RCC 7860 (cell line): ENCODE data around the gene PACRG.

Experiments
- DNase-seq: peaks from one replicate; pipeline ENCODE4 v3.0.0-alpha.2; 2015; ENCODE audit warnings: low spot score
- FAIRE-seq: peaks from 2 replicates; lab custom pipeline; 2012; peaks lifted over from hg19 to GRCh38; lab: Jason Lieb, UNC

PACRG gene

GRCh38 chr6:162998777-162999176, 271.0 kb downstream of the PACRG start:
- DNase-seq: no peak
- FAIRE-seq: no peak

- FAIRE-seq (no peak), DNase-seq (peak; percentile 7)
These were observed 272.0 kb downstream of the PACRG start for GRCh38 chr6:162999575-163000285.

GRCh38 chr6:163001330-163001729, 273.6 kb downstream of the PACRG start:
- no peak for FAIRE-seq
- no peak for DNase-seq

- FAIRE-seq (no peak), DNase-seq (no peak)
These were observed 280.4 kb downstream of the PACRG start for GRCh38 chr6:163008186-163008585.

- FAIRE-seq (no peak), DNase-seq (no peak)
These were observed 280.9 kb downstream of the PACRG start for GRCh38 chr6:163008626-163009025.

GRCh38 chr6:163010145-163010544, 282.4 kb downstream of the PACRG start:
- DNase-seq: no peak
- no peak for FAIRE-seq

GRCh38 chr6:163014736-163015135, 287.0 kb downstream of the PACRG start:
- FAIRE-seq (no peak), DNase-seq (no peak)

GRCh38 chr6:163017801-163018200, 290.0 kb downstream of the PACRG start:
- FAIRE-seq: no peak
- no peak for DNase-seq

- FAIRE-seq (no peak), DNase-seq (no peak)
These were observed 292.2 kb downstream of the PACRG start for GRCh38 chr6:163019926-163020325.

GRCh38 chr6:163021054-163021453, 293.3 kb downstream of the PACRG start:
- no peak for DNase-seq
- FAIRE-seq: no peak

GRCh38 chr6:163023700-163024099, 295.9 kb downstream of the PACRG start:
- DNase-seq: no peak
- no peak for FAIRE-seq

- no peak for DNase-seq
- no peak for FAIRE-seq
These were observed 299.1 kb downstream of the PACRG start for GRCh38 chr6:163026893-163027292.

GRCh38 chr6:163030980-163031379, 303.2 kb downstream of the PACRG start:
- FAIRE-seq: no peak

GRCh38 chr6:163031931-163032330, 304.2 kb downstream of the PACRG start:
- FAIRE-seq: no peak
- DNase-seq: no peak

More at GRCh38 chr6:163030980-163031379, 303.2 kb downstream of the PACRG start:
- DNase-seq: no peak

- DNase-seq (no peak), FAIRE-seq (no peak)
These were observed 308.4 kb downstream of the PACRG start for GRCh38 chr6:163036160-163036645.

GRCh38 chr6:163038317-163038716, 310.5 kb downstream of the PACRG start:
- DNase-seq (no peak), FAIRE-seq (no peak)

- FAIRE-seq (no peak), DNase-seq (no peak)
These were observed 320.6 kb downstream of the PACRG start for GRCh38 chr6:163048345-163048744.

GRCh38 chr6:163053667-163054344, 326.0 kb downstream of the PACRG start:
- FAIRE-seq (no peak), DNase-seq (no peak)

GRCh38 chr6:163054641-163055040, 326.9 kb downstream of the PACRG start:
- no peak for FAIRE-seq

GRCh38 chr6:163057260-163057659, 329.5 kb downstream of the PACRG start:
- FAIRE-seq: no peak

More at GRCh38 chr6:163054641-163055040, 326.9 kb downstream of the PACRG start:
- no peak for DNase-seq

GRCh38 chr6:163062790-163063189, 335.0 kb downstream of the PACRG start:
- no peak for DNase-seq
- no peak for FAIRE-seq

More at GRCh38 chr6:163057260-163057659, 329.5 kb downstream of the PACRG start:
- no peak for DNase-seq

GRCh38 chr6:163063561-163063960, 335.8 kb downstream of the PACRG start:
- FAIRE-seq: no peak
- DNase-seq: no peak
